ENCODE data around the gene GCG. TPM values are rescaled to one million over a fixed set of nuclear protein-coding genes. Genes with fewer than 3 reads are reported as not detected.

The GCG gene
- total RNA-seq, 2 donors from 2014 or later: not detected

DNA sequence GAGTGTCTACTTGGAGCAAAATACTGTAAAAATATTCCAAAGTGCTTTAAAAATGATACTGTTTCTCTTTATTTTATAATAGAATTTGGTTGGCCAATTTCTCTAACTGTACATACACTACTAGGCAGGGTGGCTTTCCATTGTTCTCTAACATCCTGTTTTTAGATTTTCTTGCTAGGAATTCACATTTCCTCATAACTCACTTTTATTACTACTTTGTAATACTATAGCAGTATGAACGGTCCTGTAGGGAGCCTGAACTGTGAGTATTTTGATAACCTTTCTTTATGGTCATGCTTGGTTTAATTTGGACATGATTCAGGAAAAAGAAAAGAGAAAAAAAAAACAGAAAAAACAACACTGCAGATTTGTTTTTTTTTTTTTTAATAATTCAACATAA is 37.8 kb downstream of the GCG start:
- H3K36me3 ChIP-seq: no peaks in the 10 kb centered on the region
- H3K27me3 ChIP-seq (replicated peaks; ENCODE audit: insufficient read depth): no peaks in the 10 kb centered on the region
- ATAC-seq (ENCODE audit: insufficient number of reproducible peaks, low FRiP score, low read depth) (no peak), DNase-seq (ENCODE audit: low spot score) (no peak)
- peaks cover 6 to 22% of the 10 kb centered on the region in 2 donors for H3K4me1 ChIP-seq (ENCODE audit: control insufficient read depth in 1 of 2, low read depth in 2 of 2)
- no peak overlapping the region for H3K27ac ChIP-seq
- no peak overlapping the region for H3K4me3 ChIP-seq
- TF ChIP-seq, protein P1, sequence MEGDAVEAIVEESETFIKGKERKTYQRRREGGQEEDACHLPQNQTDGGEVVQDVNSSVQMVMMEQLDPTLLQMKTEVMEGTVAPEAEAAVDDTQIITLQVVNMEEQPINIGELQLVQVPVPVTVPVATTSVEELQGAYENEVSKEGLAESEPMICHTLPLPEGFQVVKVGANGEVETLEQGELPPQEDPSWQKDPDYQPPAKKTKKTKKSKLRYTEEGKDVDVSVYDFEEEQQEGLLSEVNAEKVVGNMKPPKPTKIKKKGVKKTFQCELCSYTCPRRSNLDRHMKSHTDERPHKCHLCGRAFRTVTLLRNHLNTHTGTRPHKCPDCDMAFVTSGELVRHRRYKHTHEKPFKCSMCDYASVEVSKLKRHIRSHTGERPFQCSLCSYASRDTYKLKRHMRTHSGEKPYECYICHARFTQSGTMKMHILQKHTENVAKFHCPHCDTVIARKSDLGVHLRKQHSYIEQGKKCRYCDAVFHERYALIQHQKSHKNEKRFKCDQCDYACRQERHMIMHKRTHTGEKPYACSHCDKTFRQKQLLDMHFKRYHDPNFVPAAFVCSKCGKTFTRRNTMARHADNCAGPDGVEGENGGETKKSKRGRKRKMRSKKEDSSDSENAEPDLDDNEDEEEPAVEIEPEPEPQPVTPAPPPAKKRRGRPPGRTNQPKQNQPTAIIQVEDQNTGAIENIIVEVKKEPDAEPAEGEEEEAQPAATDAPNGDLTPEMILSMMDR (IDR thresholded peaks at IDR 0.05): no peak
- H3K9me3 ChIP-seq: no peaks in the 10 kb centered on the region

DNA sequence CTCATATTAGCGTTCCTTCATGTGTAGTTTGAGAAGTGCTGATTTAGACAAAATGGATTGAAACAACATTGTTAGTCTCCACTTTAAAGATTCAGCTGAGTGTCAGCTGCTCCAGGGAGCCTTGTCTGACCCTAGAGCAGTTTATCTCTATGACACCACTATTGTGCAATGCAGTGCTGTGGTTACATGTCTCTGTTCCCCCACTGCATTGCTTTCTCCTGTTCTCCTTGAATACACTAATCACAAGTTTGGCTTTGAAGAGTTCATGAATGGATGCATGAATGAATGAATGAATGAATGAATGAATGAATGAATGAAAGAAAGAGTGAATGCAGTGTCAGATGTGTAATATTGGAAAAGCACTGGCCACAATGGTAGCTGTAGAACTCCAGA is 38.3 kb downstream of the GCG start:
- no peak overlapping the region for H3K27ac ChIP-seq
- ATAC-seq (ENCODE audit: insufficient number of reproducible peaks, low FRiP score, low read depth) (peak; percentile 13), DNase-seq (ENCODE audit: low spot score) (no peak)
- no peaks in the 10 kb centered on the region for H3K9me3 ChIP-seq
- TF ChIP-seq, protein P1 (IDR thresholded peaks at IDR 0.05): no peak
- peaks cover 6 to 20% of the 10 kb centered on the region in 2 donors for H3K4me1 ChIP-seq (ENCODE audit: control insufficient read depth in 1 of 2, low read depth in 2 of 2)
- no peak overlapping the region for H3K4me3 ChIP-seq
- H3K36me3 ChIP-seq: no peaks in the 10 kb centered on the region
- H3K27me3 ChIP-seq (replicated peaks; ENCODE audit: insufficient read depth): no peaks in the 10 kb centered on the region

DNA sequence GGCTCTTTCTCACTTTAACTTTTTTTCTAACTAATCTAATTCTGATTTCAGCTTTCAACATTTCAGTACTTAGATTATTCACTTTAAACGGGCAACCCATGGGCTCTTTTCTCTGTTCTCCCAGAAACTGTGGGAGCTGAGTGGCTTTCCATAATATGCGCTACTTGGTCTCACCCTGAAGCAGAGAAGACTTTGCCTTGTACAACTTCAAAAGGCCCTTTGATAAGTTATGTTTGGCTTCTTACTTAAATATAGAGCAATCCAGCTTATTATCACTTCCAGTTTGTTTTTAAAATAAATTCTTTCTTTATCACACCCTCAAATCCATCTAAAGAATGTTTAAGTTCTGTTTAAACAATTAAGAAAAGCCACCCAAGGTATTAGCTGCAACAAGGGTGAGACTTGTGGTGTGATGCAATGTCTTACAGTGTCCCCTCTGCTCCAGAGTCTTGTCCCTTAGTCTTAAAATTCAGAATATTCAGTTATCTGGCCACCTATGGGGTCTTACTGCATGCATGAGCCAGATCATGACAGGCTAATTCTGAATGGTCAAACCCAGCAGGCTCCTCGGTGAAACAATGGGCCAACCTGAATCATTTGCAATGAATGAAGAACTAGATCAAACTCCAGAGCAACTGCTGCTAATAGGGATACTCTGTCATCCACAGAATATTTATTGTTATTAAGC is 38.8 kb downstream of the GCG start:
- Histone ChIP-seq H3K4me3 (no peak overlapping the region), H3K4me1 (ENCODE audit: control insufficient read depth in 1 of 2, low read depth in 2 of 2) (peaks cover 6 to 15% of the 10 kb centered on the region in 2 donors), H3K36me3 (no peaks in the 10 kb centered on the region), H3K27me3 (replicated peaks; ENCODE audit: insufficient read depth) (no peaks in the 10 kb centered on the region), H3K9me3 (no peaks in the 10 kb centered on the region), H3K27ac (no peak overlapping the region)
- TF ChIP-seq, protein P1 (IDR thresholded peaks at IDR 0.05): no peak
- ATAC-seq (ENCODE audit: insufficient number of reproducible peaks, low FRiP score, low read depth) (no peak), DNase-seq (ENCODE audit: low spot score) (no peak)

DNA sequence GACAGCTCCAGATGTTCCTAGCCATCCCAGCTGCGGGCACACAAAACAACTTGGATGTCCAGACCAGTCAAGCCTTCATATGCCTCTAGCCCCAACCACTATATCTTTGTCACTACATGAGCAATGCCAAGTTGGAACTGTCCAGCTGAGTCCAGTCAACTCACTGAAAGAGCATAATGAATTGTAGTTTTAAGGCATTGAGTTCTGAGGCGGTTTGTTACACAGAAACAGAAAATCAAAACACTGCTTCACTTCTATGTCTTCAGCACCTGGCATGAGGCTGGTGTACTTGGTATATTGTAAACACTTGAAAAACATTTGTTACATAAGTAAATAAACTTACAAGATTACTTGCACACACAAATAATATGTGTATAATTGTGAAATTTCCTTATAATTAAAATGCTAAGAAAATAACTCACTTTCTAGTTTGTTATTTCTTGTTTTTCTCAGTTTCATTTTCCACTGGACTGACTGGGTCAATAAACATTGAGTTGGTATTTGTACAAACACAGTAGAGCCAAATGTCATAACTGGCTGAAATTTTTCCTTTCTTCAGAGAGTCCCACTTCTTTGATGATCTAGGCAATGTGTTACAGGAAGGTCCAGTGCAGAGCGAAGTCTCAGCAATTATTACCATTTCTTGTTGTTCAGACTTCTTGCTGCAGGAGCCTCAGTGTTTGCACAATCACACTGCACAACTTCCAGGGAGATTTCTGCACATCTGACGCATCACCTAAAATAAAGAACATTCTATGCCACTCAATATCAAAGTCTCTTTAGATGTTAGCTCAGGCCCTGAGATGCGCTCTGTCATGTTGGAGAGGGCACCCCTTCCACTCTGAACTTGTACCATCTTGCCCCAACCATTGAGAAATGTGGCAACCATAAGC is 39.8 kb downstream of the GCG start:
- Histone ChIP-seq H3K4me1 (ENCODE audit: control insufficient read depth in 1 of 2, low read depth in 2 of 2) (peaks cover 6 to 10% of the 10 kb centered on the region in 2 donors), H3K27me3 (replicated peaks; ENCODE audit: insufficient read depth) (no peaks in the 10 kb centered on the region), H3K9me3 (no peaks in the 10 kb centered on the region), H3K27ac (no peak overlapping the region), H3K36me3 (no peaks in the 10 kb centered on the region), H3K4me3 (no peak overlapping the region)
- DNase-seq (ENCODE audit: low spot score): no peak
- TF ChIP-seq, protein P1 (IDR thresholded peaks at IDR 0.05): no peak
- no peak for ATAC-seq (ENCODE audit: insufficient number of reproducible peaks, low FRiP score, low read depth)

DNA sequence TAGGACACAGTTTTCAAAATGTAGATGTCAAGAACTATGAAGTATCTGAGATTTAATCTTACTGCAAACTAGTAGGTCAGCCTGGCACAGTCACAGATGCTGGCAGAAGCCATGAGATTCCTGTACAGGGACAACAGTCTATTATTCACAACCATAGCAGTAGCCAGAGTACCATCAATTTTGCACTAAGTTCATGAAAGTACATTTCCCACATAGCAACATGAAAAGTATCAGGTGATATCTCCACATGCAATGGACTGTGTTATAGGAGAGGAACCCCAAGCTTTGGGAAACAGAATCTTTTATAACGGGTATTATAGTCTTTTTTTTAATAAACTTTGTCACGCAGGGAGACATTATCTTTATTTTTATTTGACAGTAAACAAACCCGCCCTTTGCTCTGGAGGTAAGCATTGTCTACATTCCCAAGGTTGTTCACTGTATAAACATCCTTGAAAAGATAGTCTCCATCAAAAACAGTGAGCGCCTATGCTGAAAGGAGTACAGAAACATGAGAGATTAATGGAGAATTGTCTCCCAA is 44.6 kb downstream of the GCG start:
- DNase-seq (ENCODE audit: low spot score) (no peak), ATAC-seq (ENCODE audit: insufficient number of reproducible peaks, low FRiP score, low read depth) (no peak)
- TF ChIP-seq, protein P1 (IDR thresholded peaks at IDR 0.05): no peak
- no peaks in the 10 kb centered on the region for H3K9me3 ChIP-seq
- H3K4me1 ChIP-seq (ENCODE audit: control insufficient read depth in 1 of 2, low read depth in 2 of 2): peaks cover 7 to 10% of the 10 kb centered on the region in 2 donors
- no peak overlapping the region for H3K27ac ChIP-seq
- H3K36me3 ChIP-seq: no peaks in the 10 kb centered on the region
- no peak overlapping the region for H3K4me3 ChIP-seq
- no peaks in the 10 kb centered on the region for H3K27me3 ChIP-seq (replicated peaks; ENCODE audit: insufficient read depth)

Data from thoracic aorta (tissue), 2 donors.